ENCODE data around the gene AOPEP. TPM values are rescaled to one million over a fixed set of nuclear protein-coding genes. Genes with fewer than 3 reads are reported as not detected.

The AOPEP gene
- total and polyA plus RNA-seq, 2 of the 13 experiments (the other 11 are each of a cell fraction or from before 2014, with no cell fraction given) = 22.2 to 41.6 TPM

DNA sequence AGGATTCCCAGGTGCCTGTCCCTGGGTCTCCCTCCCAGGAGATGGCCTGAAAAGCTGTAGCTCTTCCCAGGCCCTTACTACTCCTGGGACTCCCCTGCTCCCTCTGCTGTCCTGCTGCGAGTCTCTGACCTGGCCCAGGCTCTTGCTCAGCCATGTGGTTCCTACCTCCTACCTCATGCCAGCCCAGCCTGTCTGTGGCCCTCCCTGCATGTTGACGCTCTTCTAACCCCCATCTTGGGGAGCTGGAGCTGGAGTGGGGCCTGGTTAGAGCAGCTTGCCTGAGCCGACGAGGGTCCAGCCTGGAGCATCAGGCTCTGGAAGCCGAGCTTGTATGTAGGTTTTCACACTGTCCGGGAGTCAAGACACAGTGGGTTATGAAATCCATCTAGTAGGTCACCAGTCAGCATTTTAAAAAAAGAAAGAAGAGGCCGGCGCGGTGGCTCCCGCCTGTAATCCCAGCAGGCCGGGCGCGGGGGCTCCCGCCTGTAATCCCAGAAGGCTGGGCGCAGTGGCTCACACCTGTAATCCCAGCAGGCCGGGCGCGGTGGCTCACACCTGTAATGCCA lies 346.6 kb downstream of the AOPEP start (continued):
- TF ChIP-seq, protein P1, sequence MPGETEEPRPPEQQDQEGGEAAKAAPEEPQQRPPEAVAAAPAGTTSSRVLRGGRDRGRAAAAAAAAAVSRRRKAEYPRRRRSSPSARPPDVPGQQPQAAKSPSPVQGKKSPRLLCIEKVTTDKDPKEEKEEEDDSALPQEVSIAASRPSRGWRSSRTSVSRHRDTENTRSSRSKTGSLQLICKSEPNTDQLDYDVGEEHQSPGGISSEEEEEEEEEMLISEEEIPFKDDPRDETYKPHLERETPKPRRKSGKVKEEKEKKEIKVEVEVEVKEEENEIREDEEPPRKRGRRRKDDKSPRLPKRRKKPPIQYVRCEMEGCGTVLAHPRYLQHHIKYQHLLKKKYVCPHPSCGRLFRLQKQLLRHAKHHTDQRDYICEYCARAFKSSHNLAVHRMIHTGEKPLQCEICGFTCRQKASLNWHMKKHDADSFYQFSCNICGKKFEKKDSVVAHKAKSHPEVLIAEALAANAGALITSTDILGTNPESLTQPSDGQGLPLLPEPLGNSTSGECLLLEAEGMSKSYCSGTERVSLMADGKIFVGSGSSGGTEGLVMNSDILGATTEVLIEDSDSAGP (CRISPR knock-in tag; IDR thresholded peaks at IDR 0.05; ENCODE audit: borderline replicate concordance) = no peak
- TF ChIP-seq PCBP2 (optimal IDR thresholded peaks at IDR 0.05; ENCODE audit: low read depth, low read length, poor library complexity, severe bottlenecking) (no peak), SMC3 (IDR thresholded peaks at IDR 0.05; ENCODE audit: low read length) (0 out of 2 replicates have a peak, but pooled peaks have one; percentile 39), RBM22 (optimal IDR thresholded peaks at IDR 0.05; ENCODE audit: low read length) (peak; percentile 69), SOX5 (CRISPR knock-in tag; IDR thresholded peaks at IDR 0.05; ENCODE audit: borderline replicate concordance) (no peak), ZFY (CRISPR knock-in tag; IDR thresholded peaks at IDR 0.05) (no peak)
- TF ChIP-seq, protein P2, sequence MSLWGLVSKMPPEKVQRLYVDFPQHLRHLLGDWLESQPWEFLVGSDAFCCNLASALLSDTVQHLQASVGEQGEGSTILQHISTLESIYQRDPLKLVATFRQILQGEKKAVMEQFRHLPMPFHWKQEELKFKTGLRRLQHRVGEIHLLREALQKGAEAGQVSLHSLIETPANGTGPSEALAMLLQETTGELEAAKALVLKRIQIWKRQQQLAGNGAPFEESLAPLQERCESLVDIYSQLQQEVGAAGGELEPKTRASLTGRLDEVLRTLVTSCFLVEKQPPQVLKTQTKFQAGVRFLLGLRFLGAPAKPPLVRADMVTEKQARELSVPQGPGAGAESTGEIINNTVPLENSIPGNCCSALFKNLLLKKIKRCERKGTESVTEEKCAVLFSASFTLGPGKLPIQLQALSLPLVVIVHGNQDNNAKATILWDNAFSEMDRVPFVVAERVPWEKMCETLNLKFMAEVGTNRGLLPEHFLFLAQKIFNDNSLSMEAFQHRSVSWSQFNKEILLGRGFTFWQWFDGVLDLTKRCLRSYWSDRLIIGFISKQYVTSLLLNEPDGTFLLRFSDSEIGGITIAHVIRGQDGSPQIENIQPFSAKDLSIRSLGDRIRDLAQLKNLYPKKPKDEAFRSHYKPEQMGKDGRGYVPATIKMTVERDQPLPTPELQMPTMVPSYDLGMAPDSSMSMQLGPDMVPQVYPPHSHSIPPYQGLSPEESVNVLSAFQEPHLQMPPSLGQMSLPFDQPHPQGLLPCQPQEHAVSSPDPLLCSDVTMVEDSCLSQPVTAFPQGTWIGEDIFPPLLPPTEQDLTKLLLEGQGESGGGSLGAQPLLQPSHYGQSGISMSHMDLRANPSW (CRISPR knock-in tag; IDR thresholded peaks at IDR 0.05; ENCODE audit: borderline replicate concordance) = no peak

DNA sequence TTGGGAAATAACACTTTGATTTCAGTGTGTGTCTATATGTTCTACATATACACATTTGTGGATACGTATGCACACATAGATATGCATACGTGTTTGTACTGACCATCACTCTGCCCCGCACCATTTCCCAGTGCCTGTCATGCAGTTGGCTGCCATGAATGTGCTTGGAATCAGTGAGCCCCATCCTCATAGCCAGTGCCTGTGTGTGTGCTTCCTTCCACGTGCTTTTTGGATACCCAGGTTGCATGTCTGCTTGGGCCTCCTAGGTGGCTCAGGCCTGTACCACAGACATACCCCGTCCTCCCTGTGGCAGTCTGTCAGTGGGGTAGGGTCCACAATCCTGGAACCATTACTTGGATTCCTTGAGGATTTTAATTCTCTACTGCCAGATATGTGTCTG lies 347.4 kb downstream of the AOPEP start:
- intact Hi-C loops (cut with micrococcal nuclease; ENCODE audit: unreplicated experiment) (loop anchor here (1.0 kb wide), 1 partner anchor 291 kb away; no protein-coding TSS in a partner anchor), in situ Hi-C loops (cut with HindIII; ENCODE audit: extremely low pct_ligation_motif_present, low pct_unique_long_range_greater_than_20kb) (no loop called here)
- Histone ChIP-seq H3K27me3 (ENCODE audit: control insufficient read depth in 1 of 2, insufficient read depth in 2 of 2, low read length in 2 of 2) (no peaks in the 10 kb centered on the region), H3K36me3 (replicated peaks in 1 of 2; ENCODE audit: control insufficient read depth in 1 of 2, insufficient read depth in 2 of 2, low read length in 2 of 2) (peaks cover 29 to 70% of the 10 kb centered on the region in 2 experiments), H4K20me1 (ENCODE audit: insufficient read depth, low read length) (peaks cover 45% of the 10 kb centered on the region), H3K4me2 (ENCODE audit: low read depth, low read length) (no peak overlapping the region), H3K9me3 (ENCODE audit: low read length) (no peaks in the 10 kb centered on the region), H3K4me3 (replicated peaks in 1 of 3; ENCODE audit: insufficient read depth in 1 of 3, low read depth in 2 of 3, low read length in 3 of 3) (no peak overlapping the region), H3K4me1 (ENCODE audit: insufficient read depth, low read length) (peaks cover 42% of the 10 kb centered on the region), H3K27ac (ENCODE audit: extremely low read length, insufficient read depth, low read length) (no peak overlapping the region), H2AFZ (ENCODE audit: low read length) (no peak overlapping the region), H3K9ac (ENCODE audit: insufficient read depth, low read depth, low read length) (no peak overlapping the region), H3K79me2 (ENCODE audit: insufficient read depth, low read length) (peaks cover 95% of the 10 kb centered on the region)
- 100% methylated on average over 4 of the region's 5 CpGs for WGBS (ENCODE audit: low lambda C conversion rate)
- CTCF ChIA-PET (ENCODE audit: low intra/inter-chr PET ratio, low total read pairs) = no interaction called here
- DNase-seq (ENCODE audit: low spot score) = no peak
- no peak for TF ChIP-seq ZNF891 (CRISPR knock-in tag; IDR thresholded peaks at IDR 0.05)
- TF ChIP-seq ARHGAP35 (CRISPR knock-in tag; IDR thresholded peaks at IDR 0.05; ENCODE audit: borderline replicate concordance) = no peak
- TF ChIP-seq RBM22 (optimal IDR thresholded peaks at IDR 0.05; ENCODE audit: low read length) = peak; percentile 94
- TF ChIP-seq ZNF552 (CRISPR knock-in tag; IDR thresholded peaks at IDR 0.05; ENCODE audit: borderline replicate concordance) = no peak
- POLR2A ChIA-PET = no interaction called here
- FAIRE-seq = no peak
- ATAC-seq = no peak
- BruUV-seq (replicated peaks) = no TSS peak
